ENCODE measurements around the gene PRKAR1B.

PRKAR1B gene

GRCh38 chr7:548401-548800 lies 178.7 kb downstream of the PRKAR1B start:
- ATAC-seq (replicated peaks) (no peak), DNase-seq (no peak)
- no peaks in the 10 kb centered on the region for H3K9me3 Mint-ChIP-seq
- no peaks in the 10 kb centered on the region for H3K27me3 Mint-ChIP-seq
- H3K36me3 Mint-ChIP-seq (ENCODE audit: insufficient read depth): no peaks in the 10 kb centered on the region
- no peak overlapping the region for H3K4me3 Mint-ChIP-seq
- no peaks in the 10 kb centered on the region for H3K4me1 Mint-ChIP-seq (ENCODE audit: low read depth in 2 of 2)
- no peak overlapping the region for H3K27ac Mint-ChIP-seq

- Mint-ChIP-seq H3K27ac (no peak overlapping the region), H3K27me3 (peaks cover 0 to 12% of the 10 kb centered on the region in 2 donors), H3K9me3 (no peaks in the 10 kb centered on the region), H3K4me1 (ENCODE audit: low read depth in 2 of 2) (peaks cover 0 to 10% of the 10 kb centered on the region in 2 donors), H3K4me3 (no peak overlapping the region), H3K36me3 (ENCODE audit: insufficient read depth) (no peaks in the 10 kb centered on the region)
- DNase-seq: no peak
- ATAC-seq (replicated peaks): no peak
These were observed 181.6 kb downstream of the PRKAR1B start for GRCh38 chr7:545470-545869.

GRCh38 chr7:544338-545221 lies 182.5 kb downstream of the PRKAR1B start:
- H3K27me3 Mint-ChIP-seq: peaks cover 0 to 12% of the 10 kb centered on the region in 2 donors
- ATAC-seq (replicated peaks) (no peak), DNase-seq (no peak)
- H3K36me3 Mint-ChIP-seq (ENCODE audit: insufficient read depth): no peaks in the 10 kb centered on the region
- no peaks in the 10 kb centered on the region for H3K9me3 Mint-ChIP-seq
- peaks cover 0 to 13% of the 10 kb centered on the region in 2 donors for H3K4me1 Mint-ChIP-seq (ENCODE audit: low read depth in 2 of 2)
- no peak overlapping the region for H3K4me3 Mint-ChIP-seq
- H3K27ac Mint-ChIP-seq: no peak overlapping the region

GRCh38 chr7:543501-544337 lies 183.4 kb downstream of the PRKAR1B start:
- Mint-ChIP-seq H3K4me3 (no peak overlapping the region), H3K27me3 (peaks cover 0 to 12% of the 10 kb centered on the region in 2 donors), H3K27ac (no peak overlapping the region), H3K9me3 (no peaks in the 10 kb centered on the region), H3K36me3 (ENCODE audit: insufficient read depth) (no peaks in the 10 kb centered on the region), H3K4me1 (ENCODE audit: low read depth in 2 of 2) (peaks cover 0 to 13% of the 10 kb centered on the region in 2 donors)
- no peak for ATAC-seq (replicated peaks)
- no peak for DNase-seq

GRCh38 chr7:542713-543500 lies 184.2 kb downstream of the PRKAR1B start:
- Mint-ChIP-seq H3K36me3 (ENCODE audit: insufficient read depth) (no peaks in the 10 kb centered on the region), H3K27ac (peak overlapping the region in 1 of 2 donors; percentile 23), H3K27me3 (peaks cover 0 to 12% of the 10 kb centered on the region in 2 donors), H3K4me3 (no peak overlapping the region), H3K4me1 (ENCODE audit: low read depth in 2 of 2) (peaks cover 0 to 13% of the 10 kb centered on the region in 2 donors), H3K9me3 (no peaks in the 10 kb centered on the region)
- ATAC-seq (replicated peaks) (no peak), DNase-seq (no peak)

DNA sequence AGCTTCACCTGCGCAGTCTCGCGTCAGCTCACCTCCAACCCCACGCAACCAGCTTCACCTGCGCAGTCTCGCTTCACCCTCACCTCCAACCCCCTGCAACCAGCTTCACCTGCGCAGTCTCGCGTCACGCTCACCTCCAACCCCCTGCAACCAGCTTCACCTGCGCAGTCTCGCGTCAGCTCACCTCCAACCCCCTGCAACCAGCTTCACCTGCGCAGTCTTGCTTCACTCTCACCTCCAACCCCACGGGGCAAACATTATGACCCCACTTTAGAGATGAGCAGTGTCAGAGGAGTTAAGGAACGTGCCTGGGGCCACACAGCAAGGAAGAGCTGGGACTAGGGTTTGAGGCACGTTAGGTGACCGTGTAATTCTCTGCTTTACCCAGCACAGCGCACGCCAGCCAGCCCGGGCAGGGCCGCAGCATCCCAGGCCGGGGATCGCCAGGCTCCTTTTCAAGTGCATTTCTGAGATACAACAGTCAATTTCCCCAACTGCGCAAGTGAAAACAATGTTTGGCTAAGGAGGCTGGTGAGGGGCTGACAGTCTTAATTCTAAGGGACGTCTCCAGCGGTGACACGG lies 184.9 kb downstream of the PRKAR1B start:
- Mint-ChIP-seq H3K4me1 (ENCODE audit: low read depth in 2 of 2) (peaks cover 0 to 13% of the 10 kb centered on the region in 2 donors), H3K36me3 (ENCODE audit: insufficient read depth) (no peaks in the 10 kb centered on the region), H3K27ac (peak overlapping the region in 1 of 2 donors; percentile 23), H3K9me3 (no peaks in the 10 kb centered on the region), H3K4me3 (no peak overlapping the region), H3K27me3 (peaks cover 0 to 12% of the 10 kb centered on the region in 2 donors)
- ATAC-seq (replicated peaks) (no peak), DNase-seq (no peak)

GRCh38 chr7:541661-542060 lies 185.4 kb downstream of the PRKAR1B start:
- DNase-seq (no peak), ATAC-seq (replicated peaks) (no peak)
- Mint-ChIP-seq H3K4me3 (no peak overlapping the region), H3K27ac (no peak overlapping the region), H3K36me3 (ENCODE audit: insufficient read depth) (no peaks in the 10 kb centered on the region), H3K9me3 (no peaks in the 10 kb centered on the region), H3K27me3 (peaks cover 0 to 12% of the 10 kb centered on the region in 2 donors), H3K4me1 (ENCODE audit: low read depth in 2 of 2) (peaks cover 0 to 13% of the 10 kb centered on the region in 2 donors)

DNA sequence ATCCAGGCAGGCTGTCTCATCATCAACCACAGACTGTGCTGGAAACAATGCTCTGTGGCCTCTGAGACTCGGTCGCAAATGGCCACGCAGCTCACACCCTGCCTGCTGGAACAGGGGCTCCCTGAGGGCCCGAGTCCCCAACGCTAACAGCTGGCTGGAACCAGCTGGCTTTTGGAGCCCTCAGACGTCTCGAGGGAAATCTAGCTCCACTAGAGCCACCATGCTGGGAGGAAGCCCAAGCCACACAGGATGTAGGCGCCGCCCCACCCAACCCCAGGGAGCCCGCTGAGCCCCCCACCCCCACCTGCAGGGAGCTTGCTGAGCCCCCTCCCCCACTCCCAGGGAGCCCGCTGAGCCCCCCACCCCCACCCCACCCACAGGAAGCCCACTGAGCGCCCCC lies 186.1 kb downstream of the PRKAR1B start:
- DNase-seq: no peak
- no peak for ATAC-seq (replicated peaks)
- peaks cover 0 to 12% of the 10 kb centered on the region in 2 donors for H3K27me3 Mint-ChIP-seq
- H3K27ac Mint-ChIP-seq: peak overlapping the region in 1 of 2 donors; percentile 71
- H3K4me1 Mint-ChIP-seq (ENCODE audit: low read depth in 2 of 2): peaks cover 0 to 13% of the 10 kb centered on the region in 2 donors
- no peaks in the 10 kb centered on the region for H3K9me3 Mint-ChIP-seq
- no peaks in the 10 kb centered on the region for H3K36me3 Mint-ChIP-seq (ENCODE audit: insufficient read depth)
- H3K4me3 Mint-ChIP-seq: no peak overlapping the region

DNA sequence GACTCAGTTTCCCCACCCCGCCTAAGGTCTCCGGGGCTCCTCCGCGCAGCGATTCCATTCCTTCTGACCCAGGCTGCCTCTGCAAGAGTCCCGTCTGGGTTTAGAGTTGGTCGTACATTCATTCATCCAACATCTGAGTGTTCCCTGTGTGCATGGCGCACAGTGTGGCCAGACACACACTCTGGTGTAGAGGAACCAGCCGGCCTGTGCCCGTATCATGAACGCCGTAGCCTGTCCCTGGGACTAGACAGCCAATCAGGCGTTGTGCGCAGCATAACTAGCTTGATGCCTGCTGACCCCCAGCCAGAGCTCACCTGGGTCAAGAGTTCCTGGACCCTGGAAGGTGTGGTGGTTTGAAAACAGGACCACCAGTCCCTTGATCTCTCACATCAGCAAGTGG lies 186.5 kb downstream of the PRKAR1B start:
- DNase-seq (no peak), ATAC-seq (replicated peaks) (no peak)
- peak overlapping the region in 1 of 2 donors; percentile 71 for H3K27ac Mint-ChIP-seq
- H3K9me3 Mint-ChIP-seq: no peaks in the 10 kb centered on the region
- H3K36me3 Mint-ChIP-seq (ENCODE audit: insufficient read depth): no peaks in the 10 kb centered on the region
- peaks cover 0 to 13% of the 10 kb centered on the region in 2 donors for H3K27me3 Mint-ChIP-seq
- H3K4me1 Mint-ChIP-seq (ENCODE audit: low read depth in 2 of 2): peaks cover 0 to 13% of the 10 kb centered on the region in 2 donors
- H3K4me3 Mint-ChIP-seq: no peak overlapping the region

DNA sequence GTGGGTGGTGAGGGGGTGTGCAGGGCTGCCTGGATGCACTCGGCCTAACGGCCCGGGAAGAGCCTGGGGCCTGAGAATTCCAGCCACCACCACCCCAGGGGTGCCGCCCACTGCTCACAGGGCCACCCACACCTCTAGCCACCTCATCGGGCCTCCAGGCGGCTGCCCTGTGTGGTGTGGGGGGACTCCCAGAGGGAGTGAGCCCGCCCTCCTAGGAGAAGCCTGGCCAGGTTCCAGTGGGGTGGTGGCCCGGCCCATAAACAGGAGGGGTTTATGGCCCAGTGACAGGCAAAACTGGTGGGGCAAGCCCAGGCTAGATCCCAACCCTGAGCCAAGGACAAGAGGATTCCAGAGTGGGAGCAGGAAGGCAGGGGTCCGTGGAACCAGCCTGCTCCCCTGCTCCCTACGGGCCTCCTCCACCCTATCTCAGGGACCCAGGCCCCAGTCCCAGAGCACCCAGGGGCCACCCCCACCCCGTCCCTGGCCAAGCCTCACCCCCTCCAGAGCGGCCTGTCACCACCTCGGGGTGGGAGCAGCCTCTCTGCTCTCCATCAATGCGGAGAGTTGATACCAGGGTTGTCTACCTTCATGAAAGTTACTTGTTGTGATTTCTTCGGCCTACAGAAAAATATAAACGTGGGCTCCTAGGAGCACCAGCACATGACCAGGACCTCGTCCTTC lies 187.2 kb downstream of the PRKAR1B start:
- DNase-seq: no peak

GRCh38 chr7:538764-539685 lies 188.1 kb downstream of the PRKAR1B start:
- no peaks in the 10 kb centered on the region for H3K36me3 Mint-ChIP-seq (ENCODE audit: insufficient read depth)
- no peak for DNase-seq
- no peak overlapping the region for H3K4me3 Mint-ChIP-seq
- peaks cover 11 to 27% of the 10 kb centered on the region in 2 donors for H3K27me3 Mint-ChIP-seq
- H3K27ac Mint-ChIP-seq: no peak overlapping the region
- ATAC-seq (replicated peaks): no peak
- H3K9me3 Mint-ChIP-seq: no peaks in the 10 kb centered on the region
- peaks cover 0 to 13% of the 10 kb centered on the region in 2 donors for H3K4me1 Mint-ChIP-seq (ENCODE audit: low read depth in 2 of 2)

More for the DNA sequence above, 187.2 kb downstream of the PRKAR1B start:
- H3K9me3 Mint-ChIP-seq: no peaks in the 10 kb centered on the region
- H3K4me3 Mint-ChIP-seq: no peak overlapping the region
- no peaks in the 10 kb centered on the region for H3K36me3 Mint-ChIP-seq (ENCODE audit: insufficient read depth)
- peaks cover 0 to 13% of the 10 kb centered on the region in 2 donors for H3K4me1 Mint-ChIP-seq (ENCODE audit: low read depth in 2 of 2)
- no peak overlapping the region for H3K27ac Mint-ChIP-seq
- no peak for ATAC-seq (replicated peaks)
- peaks cover 6 to 20% of the 10 kb centered on the region in 2 donors for H3K27me3 Mint-ChIP-seq

Measured in effector memory CD8-positive, alpha-beta T cell (primary cell).